CD4-positive, alpha-beta T cell treated with Interleukin-21 for 1 hour (primary cell): Measurements from ENCODE around the gene RPL36AL.

Source experiments
- DNase-seq: peaks from one replicate; pipeline ENCODE4 v3.0.0-alpha.2; 2020

The RPL36AL gene

DNA sequence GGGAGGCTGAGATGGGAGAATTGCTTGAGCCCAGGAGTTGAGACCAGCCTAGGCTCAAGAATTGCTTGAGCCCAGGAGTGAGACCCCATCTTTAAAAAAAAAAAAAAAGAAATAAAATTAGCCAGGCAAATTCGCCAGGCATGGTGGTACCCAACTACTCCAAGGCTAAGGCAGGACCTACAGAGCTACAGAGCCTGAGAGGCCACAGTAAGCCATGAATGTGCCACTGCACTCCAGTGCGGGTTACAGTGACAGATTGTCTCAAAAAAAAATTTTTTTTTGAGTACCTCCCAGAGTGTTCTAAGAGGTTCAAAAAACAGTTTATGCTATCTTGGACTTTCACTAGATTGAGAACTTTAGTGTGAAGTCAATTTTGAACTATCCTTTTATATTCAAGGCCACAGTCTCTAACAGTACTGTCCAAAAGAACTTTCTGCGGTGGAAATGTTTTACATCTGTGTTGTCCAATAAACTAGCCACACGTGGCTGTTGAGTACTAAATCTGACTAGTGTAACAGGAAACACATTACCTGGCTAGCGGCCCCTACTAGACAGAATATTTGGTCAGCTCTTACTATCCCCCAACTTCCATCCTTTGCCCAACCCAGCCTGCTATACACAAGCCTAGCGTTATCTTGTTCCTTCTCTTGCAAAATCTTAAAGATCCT is 2.4 kb downstream of the RPL36AL start:
- DNase-seq: no peak

- no peak for DNase-seq
Measured at GRCh38 chr14:49615776-49616175, 4.7 kb downstream of the RPL36AL start.

GRCh38 chr14:49614196-49614595 is 6.2 kb downstream of the RPL36AL start:
- no peak for DNase-seq

DNA sequence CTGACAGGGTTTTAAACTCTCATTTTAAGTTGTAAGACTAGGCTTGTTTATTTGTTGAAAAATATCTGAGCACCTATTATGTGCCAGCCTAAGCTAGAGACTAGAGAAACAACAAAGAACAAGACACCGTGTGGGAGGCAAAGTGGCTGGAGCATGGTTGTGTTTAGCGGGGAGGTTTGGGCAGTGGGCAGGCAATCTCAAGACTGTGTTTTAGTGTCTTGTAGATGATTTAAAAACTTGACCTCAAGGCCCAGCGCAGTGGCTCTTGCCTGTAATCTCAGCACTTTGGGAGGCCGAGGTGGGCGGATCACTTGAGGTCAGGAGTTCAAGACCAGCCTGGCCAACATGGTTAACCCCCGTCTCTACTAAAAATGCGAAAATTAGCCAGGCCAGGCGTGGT is 7.8 kb downstream of the RPL36AL start:
- DNase-seq: no peak

DNA sequence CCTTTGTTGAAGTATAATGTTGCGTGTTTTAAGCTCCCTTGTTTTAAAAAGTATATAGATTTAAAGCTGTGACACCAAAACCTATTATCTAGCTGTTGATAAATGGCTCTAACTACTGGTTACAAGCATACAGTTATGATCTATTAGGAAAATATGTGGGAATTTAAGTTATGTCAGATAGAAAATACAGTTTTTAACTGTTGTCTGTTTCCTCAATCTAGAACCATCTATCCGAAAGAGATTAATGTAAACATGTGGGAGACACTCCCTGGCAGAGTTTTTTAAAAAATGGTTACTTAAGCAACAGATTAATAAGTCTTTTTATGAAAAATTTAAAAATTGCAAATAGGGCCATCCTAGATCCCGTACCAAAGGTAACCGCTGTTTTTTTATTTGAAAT is 8.2 kb downstream of the RPL36AL start:
- DNase-seq: no peak

GRCh38 chr14:49607583-49607982 is 12.8 kb downstream of the RPL36AL start:
- DNase-seq: no peak

GRCh38 chr14:49598485-49599300 is 21.7 kb downstream of the RPL36AL start, which contains the start of gene LRR1:
TSS of gene LRR1 (plus strand) at chr14:49598940. CDS start at chr14:49599021, 81 bp downstream.
- DNase-seq: peak; percentile 87

GRCh38 chr14:49598189-49598484 is 22.3 kb downstream of the RPL36AL start:
- no peak for DNase-seq

DNA sequence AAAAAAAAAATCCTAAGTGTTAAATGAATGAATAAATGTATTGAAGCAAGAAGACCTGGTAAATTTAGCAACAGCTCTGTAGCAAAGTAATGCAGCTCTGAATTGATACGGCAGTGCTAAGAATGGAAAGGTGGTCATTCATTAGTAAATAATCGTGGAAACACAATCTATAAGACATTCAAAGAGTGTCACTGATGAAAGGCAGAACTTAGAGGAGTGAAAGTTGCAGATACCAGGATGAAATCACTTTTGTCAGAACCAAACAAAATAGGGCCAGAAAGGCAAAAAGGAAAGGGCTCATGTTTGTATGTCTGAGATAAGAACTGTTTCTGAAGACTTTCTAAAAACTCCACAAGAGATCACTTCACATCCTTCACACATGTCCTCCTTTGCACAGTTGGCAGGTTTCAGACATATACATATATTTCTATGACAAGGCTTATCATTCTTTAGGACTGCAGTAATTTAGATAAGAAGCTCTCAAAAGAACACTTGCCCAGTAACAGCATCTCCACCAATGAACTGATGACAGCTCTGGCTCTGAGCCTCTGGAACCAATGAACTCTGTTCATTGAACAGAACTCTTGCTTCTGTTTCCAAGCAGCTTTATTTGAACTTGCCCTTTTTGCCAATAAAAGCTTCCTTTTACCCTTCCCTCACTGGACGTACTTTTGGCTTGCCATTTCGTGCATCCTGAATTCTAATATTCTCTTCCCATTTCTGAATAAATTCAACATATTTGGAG is 25.9 kb downstream of the RPL36AL start:
- DNase-seq: no peak

- DNase-seq: no peak
Measured at GRCh38 chr14:49593016-49593415, 27.4 kb downstream of the RPL36AL start.

GRCh38 chr14:49589387-49589786 is 31.0 kb downstream of the RPL36AL start:
- no peak for DNase-seq

DNA sequence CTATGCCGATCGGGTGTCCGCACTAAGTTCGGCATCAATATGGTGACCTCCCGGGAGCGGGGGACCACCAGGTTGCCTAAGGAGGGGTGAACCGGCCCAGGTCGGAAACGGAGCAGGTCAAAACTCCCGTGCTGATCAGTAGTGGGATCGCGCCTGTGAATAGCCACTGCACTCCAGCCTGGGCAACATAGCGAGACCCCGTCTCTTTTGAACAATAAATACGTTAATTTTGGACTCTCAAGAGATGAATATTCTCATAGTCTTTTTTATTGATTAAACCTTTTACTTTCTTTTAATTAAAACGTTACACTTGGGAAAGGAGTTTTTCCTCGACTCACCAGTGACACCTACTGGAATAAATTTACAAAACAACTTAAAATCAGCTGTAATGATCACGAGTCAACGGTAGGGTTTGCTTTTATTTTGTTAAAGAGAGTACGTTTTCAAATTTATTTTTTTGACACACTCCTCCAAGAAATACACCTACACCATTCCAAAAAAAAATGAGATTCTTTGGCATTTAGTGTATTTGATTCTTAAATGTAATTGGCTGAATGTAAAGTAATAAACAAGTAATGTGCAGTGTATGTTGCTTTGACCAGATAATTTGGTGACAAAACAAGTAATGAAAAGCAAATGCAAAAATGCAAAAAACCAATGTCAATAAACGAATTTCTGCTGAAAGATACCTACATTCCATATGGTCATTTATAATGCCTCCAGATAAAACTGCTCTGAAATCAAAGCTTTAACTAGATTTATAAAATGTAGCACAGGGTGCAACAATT is 33.6 kb downstream of the RPL36AL start:
- DNase-seq: peak; percentile 85

DNA sequence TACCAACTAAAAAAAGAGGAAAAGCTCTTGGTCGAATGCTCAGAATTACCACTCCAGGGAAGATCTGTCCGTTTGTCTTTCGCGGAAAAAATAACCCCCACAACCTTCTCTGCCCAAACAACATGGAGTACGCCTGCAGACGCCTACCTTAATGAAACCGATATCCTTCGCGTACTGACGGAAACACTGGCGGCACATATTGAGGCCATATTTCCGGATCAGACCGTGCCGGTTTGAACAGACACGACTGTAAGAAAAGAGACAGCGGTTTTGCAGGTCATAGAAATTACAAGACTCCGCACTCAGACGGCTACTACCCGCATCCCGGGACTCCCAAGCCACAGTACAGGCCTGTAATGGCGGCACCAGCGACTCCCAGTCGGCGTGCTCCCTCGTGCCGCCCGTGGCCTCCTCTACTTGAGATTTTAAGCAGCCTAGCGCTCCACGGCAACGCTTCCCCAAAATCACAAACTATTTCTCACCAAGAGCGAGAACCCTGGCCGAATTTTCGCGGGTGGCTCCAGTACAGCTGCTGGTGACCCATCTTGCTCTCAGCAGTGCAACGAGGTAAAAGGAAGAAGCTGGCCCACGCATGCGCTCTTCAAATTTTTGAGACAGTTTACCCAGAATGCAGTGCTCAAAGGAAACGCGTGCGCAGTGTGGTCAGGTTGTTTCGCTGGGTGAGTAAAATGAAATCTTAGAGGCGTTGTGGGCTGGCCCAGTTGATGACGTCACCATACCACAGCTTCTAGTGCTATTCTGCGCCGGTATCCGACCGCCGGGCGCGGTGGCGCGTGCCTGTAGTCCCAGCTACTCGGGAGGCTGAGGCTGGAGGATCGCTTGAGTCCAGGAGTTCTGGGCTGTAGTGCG is 34.4 kb downstream of the RPL36AL start, which contains the start of gene RPS29:
TSS of gene RPS29 (minus strand) at position 578 of the 870 bp plus-strand sequence. CDS start at position 544, 34 bp downstream.
- peak; percentile 99 for DNase-seq

GRCh38 chr14:49584981-49585640 is 35.3 kb downstream of the RPL36AL start:
- peak; percentile 34 for DNase-seq

DNA sequence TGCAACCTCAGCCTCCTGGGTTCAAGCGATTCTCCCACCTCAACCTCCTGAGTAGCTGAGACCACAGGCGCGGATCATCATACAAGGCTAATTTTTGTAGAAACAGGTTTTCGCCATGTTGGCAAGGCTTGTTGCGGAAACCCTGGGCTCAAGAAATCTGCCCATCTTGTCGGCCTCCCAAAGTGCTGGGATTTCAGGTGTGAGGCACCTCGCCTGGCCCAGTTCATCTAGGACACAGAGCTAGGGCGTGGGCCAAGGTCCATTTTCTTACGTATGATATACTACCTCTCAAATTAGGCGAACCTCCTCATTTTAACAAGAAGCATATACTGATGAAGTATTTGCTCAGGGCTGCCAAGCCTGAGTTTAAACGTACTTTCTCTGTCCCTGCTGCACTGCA is 36.4 kb downstream of the RPL36AL start:
- DNase-seq: no peak

GRCh38 chr14:49583629-49584028 is 36.8 kb downstream of the RPL36AL start:
- DNase-seq: no peak

DNA sequence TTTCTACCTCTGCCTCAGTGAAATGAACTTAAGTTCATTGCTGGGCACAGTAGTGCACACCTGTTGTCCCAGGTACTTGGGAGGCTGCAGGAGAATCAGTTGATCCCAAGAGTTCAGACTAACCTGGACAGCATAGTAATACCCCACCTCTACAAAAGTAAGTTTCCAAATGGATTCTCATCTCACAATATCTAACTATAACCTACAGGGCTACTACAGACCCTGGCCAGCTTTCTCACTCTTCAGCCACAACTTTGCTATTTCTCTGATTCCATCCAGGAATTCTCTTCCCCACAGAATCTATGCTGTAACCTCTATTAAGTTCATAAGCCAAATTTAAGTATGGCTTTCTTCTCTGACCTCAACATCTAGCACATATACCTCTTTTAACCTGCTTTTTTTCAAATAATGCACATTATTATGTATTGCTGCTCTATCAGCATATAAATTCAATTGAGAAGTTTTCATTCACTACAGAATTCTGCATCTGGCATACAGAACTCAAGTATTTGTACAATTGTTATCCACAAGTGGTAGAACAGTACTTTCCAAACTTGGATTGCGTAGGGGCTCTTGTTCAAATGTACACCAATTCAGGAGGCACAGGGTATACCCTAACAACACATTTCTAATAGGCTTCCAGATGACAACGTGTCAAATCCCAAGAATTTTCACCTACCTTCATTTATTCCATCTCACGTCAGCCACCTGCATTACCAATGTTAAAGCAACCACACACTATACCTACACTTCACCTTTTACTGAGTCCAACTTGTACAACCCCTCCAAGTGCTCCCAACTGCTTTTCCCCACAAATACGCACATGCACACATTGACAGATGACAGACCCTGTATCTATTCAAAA is 38.1 kb downstream of the RPL36AL start:
- no peak for DNase-seq

- no peak for DNase-seq
Measured at GRCh38 chr14:49581209-49582112, 39.0 kb downstream of the RPL36AL start.

- DNase-seq: no peak
Measured at GRCh38 chr14:49579841-49580240, 40.6 kb downstream of the RPL36AL start.
